ENCODE results near the gene RPL29. TPM values are rescaled to one million over a fixed set of nuclear protein-coding genes. Genes with fewer than 3 reads are reported as not detected.

RPL29 gene
- total RNA-seq, 2 donors from 2014 or later: 370 to 792 TPM

GRCh38 chr3:51987568-51987967, 8.1 kb downstream of the RPL29 start:
- no peak for TF ChIP-seq CTCF (IDR thresholded peaks at IDR 0.05)
- TF ChIP-seq POLR2A (IDR thresholded peaks at IDR 0.05): no peak
- 90 to 94% methylated on average over 6 to 7 of the region's 7 CpGs for WGBS, 2 donors

GRCh38 chr3:51986010-51986947, 9.4 kb downstream of the RPL29 start:
- WGBS, 2 donors: 81 to 100% methylated on average over 4 to 12 of the region's 12 CpGs
- ATAC-seq: no peak

More at GRCh38 chr3:51987568-51987967, 8.1 kb downstream of the RPL29 start:
- Histone ChIP-seq H3K36me3 (replicated peaks in 1 of 2; ENCODE audit: insufficient read depth in 1 of 2, low read depth in 2 of 2) (peaks cover 0 to 2% of the 10 kb centered on the region in 2 donors), H3K4me3 (no peak overlapping the region), H3K9me3 (no peaks in the 10 kb centered on the region), H3K27ac (no peak overlapping the region), H3K4me1 (peaks cover 20% of the 10 kb centered on the region), H3K27me3 (no peaks in the 10 kb centered on the region)
- no peak for DNase-seq
- ATAC-seq: no peak
- intact Hi-C loops (cut with DNase I): no loop called here

DNA sequence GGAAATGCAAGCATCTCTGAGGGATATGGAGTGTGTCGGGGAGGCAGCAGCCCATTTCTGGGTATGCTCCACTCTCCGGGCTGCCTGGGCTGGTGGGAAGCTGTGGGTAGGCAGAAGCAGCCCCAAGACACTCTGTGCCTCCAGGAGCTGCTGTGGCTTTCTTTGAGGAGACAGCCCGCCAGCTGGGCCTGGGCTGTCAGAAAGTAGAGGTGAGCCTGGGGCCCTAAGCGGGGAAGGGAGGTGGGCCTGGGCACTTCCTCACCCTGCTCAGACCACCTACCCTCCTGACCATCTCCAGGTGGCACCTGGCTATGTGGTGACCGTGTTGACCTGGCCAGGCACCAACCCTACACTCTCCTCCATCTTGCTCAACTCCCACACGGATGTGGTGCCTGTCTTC, 10.6 kb downstream of the RPL29 start:
- Histone ChIP-seq H3K36me3 (replicated peaks in 1 of 2; ENCODE audit: insufficient read depth in 1 of 2, low read depth in 2 of 2) (no peaks in the 10 kb centered on the region), H3K4me1 (peaks cover 25% of the 10 kb centered on the region), H3K27ac (no peak overlapping the region), H3K4me3 (no peak overlapping the region), H3K9me3 (no peaks in the 10 kb centered on the region), H3K27me3 (no peaks in the 10 kb centered on the region)
- no peak for DNase-seq
- TF ChIP-seq POLR2A (IDR thresholded peaks at IDR 0.05) (no peak), CTCF (IDR thresholded peaks at IDR 0.05) (no peak)
- intact Hi-C loops (cut with DNase I): no loop called here
- ATAC-seq: no peak
- 74 to 85% methylated on average over 3 to 6 of the region's 6 CpGs for WGBS, 2 donors

More at GRCh38 chr3:51986010-51986947, 9.4 kb downstream of the RPL29 start:
- no peak overlapping the region for H3K4me3 ChIP-seq
- H3K36me3 ChIP-seq (replicated peaks in 1 of 2; ENCODE audit: insufficient read depth in 1 of 2, low read depth in 2 of 2): no peaks in the 10 kb centered on the region
- intact Hi-C loops (cut with DNase I): no loop called here
- no peak for DNase-seq
- H3K27ac ChIP-seq: no peak overlapping the region
- H3K27me3 ChIP-seq: no peaks in the 10 kb centered on the region
- H3K4me1 ChIP-seq: peaks cover 25% of the 10 kb centered on the region
- no peak for TF ChIP-seq CTCF (IDR thresholded peaks at IDR 0.05)
- no peaks in the 10 kb centered on the region for H3K9me3 ChIP-seq

GRCh38 chr3:51984269-51984647, 11.4 kb downstream of the RPL29 start:
- DNase-seq (no peak), ATAC-seq (no peak)
- Histone ChIP-seq H3K27me3 (no peaks in the 10 kb centered on the region), H3K36me3 (replicated peaks in 1 of 2; ENCODE audit: insufficient read depth in 1 of 2, low read depth in 2 of 2) (no peaks in the 10 kb centered on the region), H3K27ac (peak overlapping the region; percentile 32 to 97 (median 94)), H3K4me3 (no peak overlapping the region), H3K4me1 (peaks cover 25% of the 10 kb centered on the region), H3K9me3 (no peaks in the 10 kb centered on the region)
- no peak for TF ChIP-seq POLR2A (IDR thresholded peaks at IDR 0.05)
- TF ChIP-seq CTCF (IDR thresholded peaks at IDR 0.05): no peak
- intact Hi-C loops (cut with DNase I): no loop called here

Measured in body of pancreas (tissue), 4 donors.